PC-9 (cell line): ENCODE results near the gene DEF6. TPM values are rescaled to one million over a fixed set of nuclear protein-coding genes. Genes with fewer than 3 reads are reported as not detected.
"Not testable (repeated sequence)": the region's sequence is repeated elsewhere in the genome, so short reads cannot be mapped to it uniquely, and the experiment has no call there.

Experiments used
- BruUV-seq: library from RNA; stranded (reverse); fragments of 400-500 nt; replicated peaks from 2 replicates; lab custom pipeline; 2021; lab: Mats Ljungman, UMichigan
- CTCF ChIA-PET: fragments of 300-600 bp; sonication (Branson Sonifier 250); formaldehyde crosslinking; loops from one replicate; lab custom pipeline; 2022; ENCODE audit warnings: antibody characterized with exemption; lab: Charles Lee
- POLR2A ChIA-PET: fragments of 300-600 bp; sonication (Branson Sonifier 250); formaldehyde crosslinking; loops from one replicate; lab custom pipeline; 2022; ENCODE audit warnings: antibody characterized with exemption; ENCODE audit not compliant: unreplicated experiment; lab: Charles Lee
- DNase-seq, 2 experiments: peaks; one replicate each; pipeline versions ENCODE4 v3.0.0 to v3.0.0-alpha.2; 2015 to 2022; ENCODE audit warnings: mixed read lengths in 1 of 2
- H2AFZ ChIP-seq: fragments of 200-600 bp; sonication (generic); 2 replicates; pipeline ENCODE4 v1.8.1; 2017; ENCODE audit warnings: antibody characterized with exemption
- H3F3A ChIP-seq: fragments of 200-600 bp; sonication (generic); 2 replicates; pipeline ENCODE4 v1.8.1; 2017; ENCODE audit warnings: antibody characterized with exemption, mild to moderate bottlenecking, low read depth; ENCODE audit not compliant: insufficient read depth
- H3K27ac ChIP-seq: fragments of 200-600 bp; sonication (generic); 2 replicates; pipeline ENCODE4 v1.6.1; 2016; ENCODE audit warnings: mixed run types
- H3K27me3 ChIP-seq: fragments of 200-600 bp; sonication (generic); 2 replicates; pipeline ENCODE4 v1.6.1; 2016; ENCODE audit warnings: low read depth, mixed run types; ENCODE audit not compliant: insufficient read depth
- H3K36me3 ChIP-seq: fragments of 200-600 bp; sonication (generic); 2 replicates; pipeline ENCODE4 v1.6.1; 2016; ENCODE audit warnings: low read depth, mixed run types
- H3K4me1 ChIP-seq: fragments of 200-600 bp; sonication (generic); replicated peaks from 2 replicates; pipeline ENCODE4 v1.6.1; 2016; ENCODE audit warnings: mixed run types; ENCODE audit not compliant: insufficient read depth
- H3K4me2 ChIP-seq: fragments of 200-600 bp; sonication (generic); 2 replicates; pipeline ENCODE4 v1.6.1; 2017; ENCODE audit warnings: mixed run types
- H3K4me3 ChIP-seq: fragments of 200-600 bp; sonication (generic); 2 replicates; pipeline ENCODE4 v1.6.1; 2016; ENCODE audit warnings: mixed run types
- H3K79me2 ChIP-seq: fragments of 200-600 bp; sonication (generic); 2 replicates; pipeline ENCODE4 v1.6.1; 2017; ENCODE audit warnings: low read depth, mixed run types
- H3K9me2 ChIP-seq: fragments of 200-600 bp; sonication (generic); 2 replicates; pipeline ENCODE4 v1.8.1; 2017; ENCODE audit warnings: mild to moderate bottlenecking; ENCODE audit not compliant: insufficient read depth
- H3K9me3 ChIP-seq: fragments of 200-600 bp; sonication (generic); 2 replicates; pipeline ENCODE4 v1.8.1; 2016; ENCODE audit warnings: low read depth; ENCODE audit not compliant: insufficient read depth
- H4K20me1 ChIP-seq: fragments of 200-600 bp; sonication (generic); 2 replicates; pipeline ENCODE4 v1.8.1; 2017; ENCODE audit not compliant: insufficient read depth
- CTCF ChIP-seq: fragments of 200-600 bp; sonication (generic); conservative IDR thresholded peaks from 2 replicates; pipeline ENCODE4 v1.6.1; 2017; ENCODE audit warnings: mixed run types, antibody characterized with exemption, mild to moderate bottlenecking, moderate library complexity
- EZH2 ChIP-seq: fragments of 200-600 bp; sonication (generic); IDR thresholded peaks from 2 replicates; pipeline ENCODE4 v1.8.0; 2017; ENCODE audit warnings: antibody characterized with exemption, low read depth
- intact Hi-C: fragments of 100-400 bp; cut with micrococcal nuclease; formaldehyde crosslinking; loops from one replicate; pipeline ENCODE4 v1.10.0; 2022; ENCODE audit not compliant: unreplicated experiment
- total RNA-seq: library from RNA; stranded (reverse); gene quantifications from 2 replicates; pipeline ENCODE4 v1.2.3, GENCODE V29; 2021

DEF6 gene
- total RNA-seq, 1 experiment from 2014 or later, result 19.6 TPM

GRCh38 chr6:35321091-35321490 lies 23.5 kb downstream of the DEF6 start:
- POLR2A ChIA-PET, result no interaction called here
- intact Hi-C loops, result no loop called here
- Histone ChIP-seq H3K4me2 (no peak overlapping the region), H3K9me2 (no peaks in the 10 kb centered on the region), H4K20me1 (no peaks in the 10 kb centered on the region), H3K4me1 (no peaks in the 10 kb centered on the region), H3K4me3 (no peak overlapping the region), H3F3A (no peaks in the 10 kb centered on the region), H3K36me3 (no peaks in the 10 kb centered on the region), H3K9me3 (no peaks in the 10 kb centered on the region), H3K27ac (no peak overlapping the region), H3K27me3 (no peaks in the 10 kb centered on the region), H2AFZ (no peak overlapping the region), H3K79me2 (no peaks in the 10 kb centered on the region)
- no peak for DNase-seq
- CTCF ChIA-PET, result no interaction called here
- no TSS peak for BruUV-seq
- TF ChIP-seq CTCF (no peak), EZH2 (no peak)

GRCh38 chr6:35327349-35328027 lies 29.9 kb downstream of the DEF6 start:
- intact Hi-C loops, result no loop called here
- no peaks in the 10 kb centered on the region for H3K9me3 ChIP-seq
- 0 out of 2 replicates have a peak, but pooled peaks cover 3% of the 10 kb centered on the region for H3K4me1 ChIP-seq
- no peak overlapping the region for H3K4me3 ChIP-seq
- POLR2A ChIA-PET, result no interaction called here
- no peaks in the 10 kb centered on the region for H3F3A ChIP-seq
- no peaks in the 10 kb centered on the region for H3K36me3 ChIP-seq
- no peak overlapping the region for H3K4me2 ChIP-seq
- no peaks in the 10 kb centered on the region for H3K9me2 ChIP-seq
- H4K20me1 ChIP-seq, result no peaks in the 10 kb centered on the region
- no peak overlapping the region for H3K27ac ChIP-seq
- no TSS peak for BruUV-seq
- H3K27me3 ChIP-seq, result no peaks in the 10 kb centered on the region
- CTCF ChIA-PET, result interaction anchor here (1.4 kb wide), 1 partner anchor 14 kb away, joined by 3 read pairs; no protein-coding TSS in a partner anchor
- DNase-seq, result peak; percentile 39 to 44
- no peak overlapping the region for H2AFZ ChIP-seq
- H3K79me2 ChIP-seq, result no peaks in the 10 kb centered on the region
- TF ChIP-seq EZH2, result no peak
- TF ChIP-seq CTCF, result peak; percentile 68

GRCh38 chr6:35328108-35328723 lies 30.6 kb downstream of the DEF6 start:
- ChIA-PET POLR2A (no interaction called here), CTCF (interaction anchor here (1.4 kb wide), 1 partner anchor 14 kb away, joined by 3 read pairs; no protein-coding TSS in a partner anchor)
- Histone ChIP-seq H3K27ac (no peak overlapping the region), H3K9me2 (no peaks in the 10 kb centered on the region), H3K9me3 (no peaks in the 10 kb centered on the region), H3K79me2 (no peaks in the 10 kb centered on the region), H3K4me1 (0 out of 2 replicates have a peak, but pooled peaks cover 3% of the 10 kb centered on the region), H3K4me3 (no peak overlapping the region), H4K20me1 (no peaks in the 10 kb centered on the region), H2AFZ (no peak overlapping the region), H3K4me2 (no peak overlapping the region), H3K27me3 (no peaks in the 10 kb centered on the region), H3K36me3 (no peaks in the 10 kb centered on the region), H3F3A (no peaks in the 10 kb centered on the region)
- BruUV-seq, result no TSS peak
- no peak for DNase-seq
- intact Hi-C loops, result no loop called here
- TF ChIP-seq CTCF (no peak), EZH2 (no peak)

- H3K36me3 ChIP-seq, H3K4me3 ChIP-seq, H3K4me2 ChIP-seq, H4K20me1 ChIP-seq, intact Hi-C loops, H3K4me1 ChIP-seq, H2AFZ ChIP-seq, H3F3A ChIP-seq, H3K27ac ChIP-seq, CTCF ChIA-PET, DNase-seq, H3K9me2 ChIP-seq, H3K27me3 ChIP-seq, BruUV-seq, H3K9me3 ChIP-seq, H3K79me2 ChIP-seq: not testable (repeated sequence)
- POLR2A ChIA-PET, result interaction anchor here (0.5 kb wide), 1 partner anchor 140 kb away, joined by 3 read pairs; no protein-coding TSS in a partner anchor
Observed at GRCh38 chr6:35328965-35329364, 31.3 kb downstream of the DEF6 start.
